ENCODE data around the gene CABP7.

- TF ChIP-seq TAF1 (IDR thresholded peaks at IDR 0.05; ENCODE audit: borderline replicate concordance, low read depth, low read length) (no peak), POLR2A (IDR thresholded peaks at IDR 0.05; ENCODE audit: low read depth, low read length) (no peak)
These were observed 12.3 kb upstream of the CABP7 start for GRCh38 chr22:29707471-29707870.

Data from GM12892 (cell line).